Caco-2 (cell line): ENCODE results near the gene GGT5. TPM values are rescaled to one million over a fixed set of nuclear protein-coding genes. Genes with fewer than 3 reads are reported as not detected.

Experiments used
- BruUV-seq: library from RNA; stranded (reverse); fragments of 400-500 nt; replicated peaks from 2 replicates; lab custom pipeline; 2021; lab: Mats Ljungman, UMichigan
- CTCF ChIA-PET: fragments of 300-600 bp; sonication (Branson Sonifier 250); formaldehyde crosslinking; loops from one replicate; lab custom pipeline; 2022; ENCODE audit warnings: antibody characterized with exemption; lab: Charles Lee
- POLR2A ChIA-PET: fragments of 300-600 bp; sonication (Branson Sonifier 250); formaldehyde crosslinking; loops from one replicate; lab custom pipeline; 2022; ENCODE audit warnings: antibody characterized with exemption; lab: Charles Lee
- DNase-seq, 2 experiments: peaks; one replicate each; pipeline versions ENCODE4 v3.0.0 to v3.0.0-alpha.2; 2020 to 2022
- H3K27me3 ChIP-seq: replicated peaks from 2 replicates; pipeline ENCODE4 v1.6.0; 2011; ENCODE audit warnings: low read length; ENCODE audit not compliant: control insufficient read depth, insufficient read depth
- H3K36me3 ChIP-seq: 2 replicates; pipeline ENCODE4 v1.5.1; 2011; ENCODE audit warnings: low read length; ENCODE audit not compliant: control insufficient read depth, insufficient read depth
- H3K4me1 ChIP-seq: fragments of 250-450 bp; sonication (Bioruptor Pico); 2 replicates; pipeline ENCODE4 v1.5.1; 2020; ENCODE audit warnings: mild to moderate bottlenecking
- H3K4me3 ChIP-seq: 2 replicates; pipeline ENCODE4 v1.5.1; 2011; ENCODE audit warnings: low read depth, mild to moderate bottlenecking, control low read depth, low read length
- H3K9me3 ChIP-seq: fragments of 250-450 bp; sonication (Bioruptor Pico); 2 replicates; pipeline ENCODE4 v1.5.1; 2020; ENCODE audit warnings: mild to moderate bottlenecking, moderate library complexity
- H3K27ac Mint-ChIP-seq: one replicate; pipeline ENCODE4 v1.8.0; 2022; ENCODE audit warnings: mixed read lengths; ENCODE audit not compliant: unreplicated experiment
- H3K27me3 Mint-ChIP-seq: one replicate; pipeline ENCODE4 v1.8.0; 2022; ENCODE audit warnings: mixed read lengths; ENCODE audit not compliant: insufficient read depth, unreplicated experiment
- H3K36me3 Mint-ChIP-seq: one replicate; pipeline ENCODE4 v1.8.0; 2022; ENCODE audit warnings: mild to moderate bottlenecking, mixed read lengths; ENCODE audit not compliant: insufficient read depth, unreplicated experiment
- H3K4me1 Mint-ChIP-seq: one replicate; pipeline ENCODE4 v1.8.0; 2022; ENCODE audit warnings: low read depth, mixed read lengths; ENCODE audit not compliant: unreplicated experiment
- H3K4me3 Mint-ChIP-seq: one replicate; pipeline ENCODE4 v1.8.0; 2022; ENCODE audit warnings: mild to moderate bottlenecking, moderate library complexity, mixed read lengths; ENCODE audit not compliant: unreplicated experiment
- H3K9me3 Mint-ChIP-seq: one replicate; pipeline ENCODE4 v1.8.0; 2022; ENCODE audit warnings: mixed read lengths; ENCODE audit not compliant: unreplicated experiment
- CTCF ChIP-seq, 2 experiments: fragments of 200-600 bp in 1 of 2; IDR thresholded peaks; 1 replicate in 1 of 2; 2 replicates in 1 of 2; pipeline versions ENCODE4 v1.5.1 to v1.8.0; 2011 to 2022; ENCODE audit warnings: antibody characterized with exemption in 1 of 2, control low read depth in 1 of 2, inconsistent platforms in 1 of 2, low read depth in 1 of 2, low read length in 1 of 2, mild to moderate bottlenecking in 1 of 2, moderate library complexity in 1 of 2; ENCODE audit not compliant: insufficient read depth in 1 of 2, severe bottlenecking in 1 of 2, unreplicated experiment in 1 of 2
- intact Hi-C: fragments of 100-400 bp; cut with micrococcal nuclease; formaldehyde crosslinking; loops from one replicate; pipeline ENCODE4 v1.10.0; 2022; ENCODE audit not compliant: unreplicated experiment
- total RNA-seq: library from RNA; stranded (reverse); gene quantifications from 2 replicates; pipeline ENCODE4 v1.2.3, GENCODE V29; 2022

GGT5 gene
- total RNA-seq, 1 experiment from 2014 or later: 0.66 TPM

GRCh38 chr22:24185501-24186351 lies 59.2 kb downstream of the GGT5 start:
- Mint-ChIP-seq H3K4me1 (peaks cover 19% of the 10 kb centered on the region), H3K9me3 (no peaks in the 10 kb centered on the region), H3K4me3 (no peak overlapping the region), H3K36me3 (peaks cover 10% of the 10 kb centered on the region), H3K27ac (no peak overlapping the region), H3K27me3 (no peaks in the 10 kb centered on the region)
- H3K4me1 ChIP-seq: peaks cover 31% of the 10 kb centered on the region
- intact Hi-C loops: no loop called here
- no peak for TF ChIP-seq CTCF (IDR thresholded peaks at IDR 0.05; ENCODE audit: insufficient read depth in 1 of 2, low read depth in 1 of 2, low read length in 1 of 2, severe bottlenecking in 1 of 2, unreplicated experiment in 1 of 2)
- H3K9me3 ChIP-seq: no peaks in the 10 kb centered on the region
- no peaks in the 10 kb centered on the region for H3K36me3 ChIP-seq
- no peak for DNase-seq
- H3K4me3 ChIP-seq: no peak overlapping the region
- no peaks in the 10 kb centered on the region for H3K27me3 ChIP-seq
- ChIA-PET POLR2A (no interaction called here), CTCF (interaction anchor here (1.0 kb wide), 1 partner anchor 62 kb away, joined by 3 read pairs; no protein-coding TSS in a partner anchor)
- BruUV-seq: no TSS peak

GRCh38 chr22:24185001-24185500 lies 59.8 kb downstream of the GGT5 start:
- POLR2A ChIA-PET: no interaction called here
- no peak for DNase-seq
- BruUV-seq: no TSS peak
- no peak for TF ChIP-seq CTCF (IDR thresholded peaks at IDR 0.05; ENCODE audit: insufficient read depth in 1 of 2, low read depth in 1 of 2, low read length in 1 of 2, severe bottlenecking in 1 of 2, unreplicated experiment in 1 of 2)
- H3K9me3 Mint-ChIP-seq: no peaks in the 10 kb centered on the region
- Histone ChIP-seq H3K27me3 (no peaks in the 10 kb centered on the region), H3K4me1 (peaks cover 31% of the 10 kb centered on the region), H3K4me3 (no peak overlapping the region), H3K9me3 (no peaks in the 10 kb centered on the region), H3K36me3 (no peaks in the 10 kb centered on the region)
- no peak overlapping the region for H3K27ac Mint-ChIP-seq
- H3K27me3 Mint-ChIP-seq: no peaks in the 10 kb centered on the region
- intact Hi-C loops: no loop called here
- H3K36me3 Mint-ChIP-seq: peaks cover 10% of the 10 kb centered on the region
- CTCF ChIA-PET: no interaction called here
- peaks cover 14% of the 10 kb centered on the region for H3K4me1 Mint-ChIP-seq
- no peak overlapping the region for H3K4me3 Mint-ChIP-seq

GRCh38 chr22:24184057-24184798 lies 60.7 kb downstream of the GGT5 start:
- H3K9me3 Mint-ChIP-seq: no peaks in the 10 kb centered on the region
- DNase-seq: no peak
- H3K4me1 Mint-ChIP-seq: peaks cover 5% of the 10 kb centered on the region
- no peaks in the 10 kb centered on the region for H3K36me3 ChIP-seq
- no peaks in the 10 kb centered on the region for H3K27me3 ChIP-seq
- POLR2A ChIA-PET: no interaction called here
- H3K27ac Mint-ChIP-seq: no peak overlapping the region
- no peak for TF ChIP-seq CTCF (IDR thresholded peaks at IDR 0.05; ENCODE audit: insufficient read depth in 1 of 2, low read depth in 1 of 2, low read length in 1 of 2, severe bottlenecking in 1 of 2, unreplicated experiment in 1 of 2)
- H3K4me3 ChIP-seq: no peak overlapping the region
- intact Hi-C loops: no loop called here
- no peaks in the 10 kb centered on the region for H3K9me3 ChIP-seq
- no peak overlapping the region for H3K4me3 Mint-ChIP-seq
- peaks cover 4% of the 10 kb centered on the region for H3K36me3 Mint-ChIP-seq
- CTCF ChIA-PET: no interaction called here
- H3K4me1 ChIP-seq: peaks cover 23% of the 10 kb centered on the region
- no peaks in the 10 kb centered on the region for H3K27me3 Mint-ChIP-seq
- no TSS peak for BruUV-seq
